HEK293 (cell line): ENCODE results near the gene BRD1.

Experiments
- ATF2 ChIP-seq: fragments of 450-650 bp; formaldehyde crosslinking; IDR thresholded peaks from 2 replicates; pipeline ENCODE4 v1.5.1; 2016; ENCODE audit warnings: missing biosample characterization, missing genetic modification characterization, low read depth
- MEIS1 ChIP-seq: sonication (generic); formaldehyde crosslinking; IDR thresholded peaks from 2 replicates; pipeline ENCODE4 v1.8.1; 2022; ENCODE audit warnings: missing genetic modification reagents, mild to moderate bottlenecking, borderline replicate concordance
- MYNN ChIP-seq: fragments of 450-650 bp; formaldehyde crosslinking; IDR thresholded peaks from 2 replicates; pipeline ENCODE4 v1.5.1; 2016; ENCODE audit warnings: missing biosample characterization, missing genetic modification characterization, borderline replicate concordance
- SALL2 ChIP-seq: fragments of 450-650 bp; formaldehyde crosslinking; IDR thresholded peaks from 2 replicates; pipeline ENCODE4 v1.5.0; 2017; ENCODE audit warnings: missing biosample characterization, mild to moderate bottlenecking, missing genetic modification characterization, borderline replicate concordance
- SCRT2 ChIP-seq: fragments of 450-650 bp; formaldehyde crosslinking; IDR thresholded peaks from 2 replicates; pipeline ENCODE4 v1.5.1; 2016; ENCODE audit warnings: missing biosample characterization, missing genetic modification characterization
- TCF7L2 ChIP-seq: IDR thresholded peaks from 2 replicates; pipeline ENCODE4 v1.6.1; 2011; ENCODE audit warnings: low read depth, mild to moderate bottlenecking, inconsistent platforms, low read length, moderate library complexity, borderline replicate concordance
- WT1 ChIP-seq: fragments of 450-650 bp; formaldehyde crosslinking; IDR thresholded peaks from 2 replicates; pipeline ENCODE4 v1.5.1; 2016; ENCODE audit warnings: missing biosample characterization, missing genetic modification characterization
- ZBTB7A ChIP-seq: fragments of 450-650 bp; formaldehyde crosslinking; IDR thresholded peaks from 2 replicates; pipeline ENCODE4 v1.5.1; 2016; ENCODE audit warnings: low read depth, missing biosample characterization, missing genetic modification characterization
- ZBTB8A ChIP-seq: fragments of 450-650 bp; formaldehyde crosslinking; IDR thresholded peaks from 2 replicates; pipeline ENCODE4 v1.5.1; 2016; ENCODE audit warnings: missing biosample characterization, missing genetic modification characterization
- ZNF140 ChIP-seq: fragments of 450-650 bp; formaldehyde crosslinking; IDR thresholded peaks from 2 replicates; pipeline ENCODE4 v1.5.1; 2016; ENCODE audit warnings: missing biosample characterization, missing genetic modification characterization
- ZNF16 ChIP-seq: fragments of 450-650 bp; formaldehyde crosslinking; IDR thresholded peaks from 2 replicates; pipeline ENCODE4 v1.5.1; 2016; ENCODE audit warnings: low read depth, missing biosample characterization, missing genetic modification characterization
- ZNF169 ChIP-seq: fragments of 450-650 bp; formaldehyde crosslinking; IDR thresholded peaks from 2 replicates; pipeline ENCODE4 v1.5.1; 2016; ENCODE audit warnings: missing biosample characterization, missing genetic modification characterization
- ZNF221 ChIP-seq: fragments of 450-650 bp; formaldehyde crosslinking; IDR thresholded peaks from 2 replicates; pipeline ENCODE4 v1.5.1; 2017; ENCODE audit warnings: missing biosample characterization, missing genetic modification characterization, borderline replicate concordance
- ZNF473 ChIP-seq: fragments of 450-650 bp; formaldehyde crosslinking; IDR thresholded peaks from 2 replicates; pipeline ENCODE4 v1.5.1; 2017; ENCODE audit warnings: missing biosample characterization, missing genetic modification characterization
- ZNF518A ChIP-seq: fragments of 450-650 bp; formaldehyde crosslinking; conservative IDR thresholded peaks from 2 replicates; pipeline ENCODE4 v1.5.1; 2016; ENCODE audit warnings: low read depth, missing biosample characterization, missing genetic modification characterization
- ZNF529 ChIP-seq: fragments of 450-650 bp; formaldehyde crosslinking; IDR thresholded peaks from 2 replicates; pipeline ENCODE4 v1.5.1; 2017; ENCODE audit warnings: missing genetic modification characterization, missing biosample characterization; ENCODE audit not compliant: insufficient replicate concordance
- ZNF561 ChIP-seq: fragments of 450-650 bp; IDR thresholded peaks from 2 replicates; pipeline ENCODE4 v1.5.1; 2018; ENCODE audit warnings: missing biosample characterization, missing genetic modification characterization, borderline replicate concordance
- ZNF624 ChIP-seq: fragments of 450-650 bp; formaldehyde crosslinking; IDR thresholded peaks from 2 replicates; pipeline ENCODE4 v1.5.1; 2017; ENCODE audit warnings: missing biosample characterization, missing genetic modification characterization
- ZNF677 ChIP-seq: fragments of 450-650 bp; IDR thresholded peaks from 2 replicates; pipeline ENCODE4 v1.5.0; 2018; ENCODE audit warnings: missing biosample characterization, mild to moderate bottlenecking, missing genetic modification characterization, moderate library complexity
- ZNF707 ChIP-seq: fragments of 450-650 bp; formaldehyde crosslinking; IDR thresholded peaks from 2 replicates; pipeline ENCODE4 v1.5.1; 2016; ENCODE audit warnings: missing biosample characterization, missing genetic modification characterization
- ZSCAN4 ChIP-seq: fragments of 450-650 bp; formaldehyde crosslinking; IDR thresholded peaks from 2 replicates; pipeline ENCODE4 v1.5.1; 2017; ENCODE audit warnings: missing biosample characterization, missing genetic modification characterization
- ZXDB ChIP-seq: fragments of 450-650 bp; formaldehyde crosslinking; IDR thresholded peaks from 2 replicates; pipeline ENCODE4 v1.5.1; 2016; ENCODE audit warnings: missing biosample characterization, missing genetic modification characterization

The BRD1 gene

GRCh38 chr22:49827853-49828598 lies at the start of gene BRD1 (continued):
- no peak for TF ChIP-seq ZNF518A (tag by site-specific recombination)
- no peak for TF ChIP-seq ZNF624 (tag by site-specific recombination)
- no peak for TF ChIP-seq TCF7L2
- no peak for TF ChIP-seq ZNF677 (tag by site-specific recombination)
- peak; percentile 74 for TF ChIP-seq ZNF707 (tag by site-specific recombination)
- no peak for TF ChIP-seq ZNF140 (tag by site-specific recombination)
- 0 out of 2 replicates have a peak, but pooled peaks have one; percentile 33 for TF ChIP-seq ZXDB (tag by site-specific recombination)
- TF ChIP-seq MYNN (tag by site-specific recombination), result no peak
- TF ChIP-seq ZBTB7A (tag by site-specific recombination), result no peak
- TF ChIP-seq ZNF529 (tag by site-specific recombination), result no peak
- TF ChIP-seq ZSCAN4 (tag by site-specific recombination), result no peak
- TF ChIP-seq MEIS1 (CRISPR knock-in tag), result no peak
- no peak for TF ChIP-seq ZNF473 (tag by site-specific recombination)
- TF ChIP-seq ZNF561 (tag by site-specific recombination), result no peak
- no peak for TF ChIP-seq SALL2
- TF ChIP-seq SCRT2 (tag by site-specific recombination), result no peak
- no peak for TF ChIP-seq ATF2 (tag by site-specific recombination)
- 0 out of 2 replicates have a peak, but pooled peaks have one; percentile 21 for TF ChIP-seq ZBTB8A (tag by site-specific recombination)
- no peak for TF ChIP-seq ZNF169
- no peak for TF ChIP-seq ZNF16 (tag by site-specific recombination)
- TF ChIP-seq ZNF221, result no peak
- no peak for TF ChIP-seq WT1 (tag by site-specific recombination)
